Fibroblast of lung (primary cell): Measurements from ENCODE around the gene CAMKV. TPM values are rescaled to one million over a fixed set of nuclear protein-coding genes. Genes with fewer than 3 reads are reported as not detected.

Experiments used
- DNase-seq, 2 donors: peaks; one replicate each; pipeline versions ENCODE4 v3.0.0 to v3.0.0-alpha.2; 2010; ENCODE audit warnings: low read depth in 2 of 2
- H2AFZ ChIP-seq: 2 replicates; pipeline ENCODE4 v1.5.1; 2012; ENCODE audit warnings: low read length, control low read depth, inconsistent platforms
- H3K27ac ChIP-seq: 2 replicates; pipeline ENCODE4 v1.5.1; 2011; ENCODE audit warnings: low read length, control low read depth; ENCODE audit not compliant: insufficient read depth
- H3K27me3 ChIP-seq: 2 replicates; pipeline ENCODE4 v1.5.1; 2011; ENCODE audit warnings: mild to moderate bottlenecking, low read length; ENCODE audit not compliant: control insufficient read depth, insufficient read depth
- H3K36me3 ChIP-seq: 2 replicates; pipeline ENCODE4 v1.5.1; 2011; ENCODE audit warnings: low read length; ENCODE audit not compliant: control insufficient read depth, insufficient read depth
- H3K4me1 ChIP-seq: 2 replicates; pipeline ENCODE4 v1.5.1; 2011; ENCODE audit warnings: low read length; ENCODE audit not compliant: control insufficient read depth, insufficient read depth; ENCODE audit errors: extremely low read depth
- H3K4me2 ChIP-seq: 2 replicates; pipeline ENCODE4 v1.5.1; 2011; ENCODE audit warnings: low read length, control low read depth; ENCODE audit not compliant: insufficient read depth; ENCODE audit errors: extremely low read depth
- H3K4me3 ChIP-seq, 4 experiments: fragments of 200-600 bp in 1 of 4; sonication (generic) in 1 of 4; replicated peaks in 1 of 4; 2 replicates each; pipeline ENCODE4 v1.5.1; 2011 to 2016; ENCODE audit warnings: low read length in 4 of 4, low read depth in 3 of 4, mild to moderate bottlenecking in 3 of 4, control low read depth in 2 of 4, inconsistent platforms in 1 of 4, mixed read lengths in 1 of 4; ENCODE audit not compliant: insufficient read depth in 1 of 4; ENCODE audit errors: control extremely low read depth in 1 of 4
- H3K79me2 ChIP-seq: 2 replicates; pipeline ENCODE4 v1.5.1; 2012; ENCODE audit warnings: mild to moderate bottlenecking, low read length, inconsistent platforms; ENCODE audit not compliant: control insufficient read depth, insufficient read depth
- H3K9ac ChIP-seq: 2 replicates; pipeline ENCODE4 v1.5.1; 2011; ENCODE audit warnings: mild to moderate bottlenecking, low read length, control low read depth; ENCODE audit not compliant: insufficient read depth
- H3K9me3 ChIP-seq: 2 replicates; pipeline ENCODE4 v1.5.1; 2012; ENCODE audit warnings: low read depth, low read length; ENCODE audit not compliant: control insufficient read depth, insufficient read depth
- H4K20me1 ChIP-seq: 2 replicates; pipeline ENCODE4 v1.5.1; 2011; ENCODE audit warnings: low read length; ENCODE audit not compliant: control insufficient read depth, insufficient read depth; ENCODE audit errors: extremely low read depth
- CTCF ChIP-seq, 2 donors: IDR thresholded peaks in 1 of 2; conservative IDR thresholded peaks in 1 of 2; 1 replicate in 1 of 2; 2 replicates in 1 of 2; pipeline ENCODE4 v1.5.1; 2011 to 2012; ENCODE audit warnings: low read length in 2 of 2, control low read depth in 1 of 2, inconsistent platforms in 1 of 2, low read depth in 1 of 2, mild to moderate bottlenecking in 1 of 2
- EZH2 ChIP-seq: IDR thresholded peaks from 2 replicates; pipeline ENCODE4 v1.5.1; 2012; ENCODE audit warnings: low read length, control low read depth, mild to moderate bottlenecking; ENCODE audit errors: missing control alignments
- polyA plus RNA-seq, 2 donors: library from polyadenylated mRNA; depleted of rRNA in 1 of 2; stranded (reverse) in 1 of 2; unstranded in 1 of 2; fragments of >200 nt; gene quantifications; 2 replicates each; pipeline ENCODE4 v1.2.1, GENCODE V29; 2011 to 2012; ENCODE audit warnings: missing spikeins in 1 of 2
- total RNA-seq: library from RNA; depleted of rRNA; stranded (reverse); fragments of >200 nt; gene quantifications from 2 replicates; pipeline ENCODE4 v1.2.1, GENCODE V29; 2014

The CAMKV gene
- total and polyA plus RNA-seq, 2 donors (not counting 1 experiment from before 2014, with no cell fraction given), result 0.06 TPM; not detected in 1

- H3K9me3 ChIP-seq, result no peaks in the 10 kb centered on the region
- H3K9ac ChIP-seq, result no peak overlapping the region
- no peaks in the 10 kb centered on the region for H3K36me3 ChIP-seq
- no peak overlapping the region for H2AFZ ChIP-seq
- no peak for TF ChIP-seq CTCF (conservative IDR thresholded peaks at IDR 0.05 in 1 of 2, IDR thresholded peaks at IDR 0.05 in 1 of 2; ENCODE audit: low read depth in 1 of 2, low read length in 2 of 2)
- no peak for TF ChIP-seq EZH2
- no peaks in the 10 kb centered on the region for H3K4me1 ChIP-seq
- no peak overlapping the region for H3K4me2 ChIP-seq
- H4K20me1 ChIP-seq, result no peaks in the 10 kb centered on the region
- DNase-seq, result no peak
- no peak overlapping the region for H3K4me3 ChIP-seq
- H3K27ac ChIP-seq, result no peak overlapping the region
- peaks cover 16% of the 10 kb centered on the region for H3K27me3 ChIP-seq
- no peaks in the 10 kb centered on the region for H3K79me2 ChIP-seq
Observed at GRCh38 chr3:49877716-49878115, 8.0 kb upstream of the CAMKV start.

DNA sequence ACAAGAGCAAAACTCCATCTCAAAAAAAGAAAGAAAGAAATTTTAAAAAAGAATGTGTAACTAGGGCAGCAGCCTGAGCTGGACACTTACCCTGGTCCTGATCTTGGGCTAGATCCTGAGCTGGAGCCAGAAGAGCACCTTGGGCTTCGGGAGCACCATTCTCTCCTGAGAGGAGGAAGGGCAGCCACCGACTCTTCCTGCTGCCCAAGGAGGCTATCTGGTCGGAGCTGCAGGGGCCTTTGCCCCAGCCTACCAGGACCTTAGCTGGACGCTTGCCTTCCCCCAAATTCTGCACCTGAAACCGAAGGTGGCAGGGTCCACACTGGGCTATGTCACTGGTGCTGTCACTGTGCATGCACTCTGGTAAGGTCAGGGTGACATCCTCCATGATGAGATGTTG lies 6.9 kb upstream of the CAMKV start:
- Histone ChIP-seq H2AFZ (no peak overlapping the region), H3K79me2 (no peaks in the 10 kb centered on the region), H3K4me3 (no peak overlapping the region), H3K27me3 (peaks cover 10% of the 10 kb centered on the region), H4K20me1 (no peaks in the 10 kb centered on the region), H3K9ac (no peak overlapping the region), H3K36me3 (no peaks in the 10 kb centered on the region), H3K4me1 (no peaks in the 10 kb centered on the region), H3K4me2 (no peak overlapping the region), H3K9me3 (no peaks in the 10 kb centered on the region), H3K27ac (no peak overlapping the region)
- DNase-seq, result no peak
- TF ChIP-seq EZH2 (no peak), CTCF (conservative IDR thresholded peaks at IDR 0.05 in 1 of 2, IDR thresholded peaks at IDR 0.05 in 1 of 2; ENCODE audit: low read depth in 1 of 2, low read length in 2 of 2) (no peak)

DNA sequence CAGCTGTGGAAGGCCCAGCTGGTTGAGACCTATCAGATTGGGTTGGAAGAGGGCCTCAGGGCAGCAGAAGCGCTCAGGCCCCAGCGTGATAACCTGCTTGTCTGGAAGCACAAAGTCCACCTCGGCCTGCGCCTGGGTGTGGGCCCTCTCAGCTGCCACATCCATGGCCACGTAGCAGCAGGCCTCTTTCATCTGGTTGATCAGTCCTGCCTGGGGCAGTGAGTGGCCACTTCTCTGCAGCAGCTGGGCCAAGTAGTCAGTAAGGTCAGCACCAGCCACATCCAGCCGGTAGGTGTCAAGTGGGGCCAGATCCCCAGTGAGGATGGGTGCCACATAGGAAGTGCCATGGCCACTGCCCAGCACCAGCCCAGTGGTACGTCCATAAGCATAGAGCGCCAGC lies 3.9 kb upstream of the CAMKV start:
- Histone ChIP-seq H3K9ac (no peak overlapping the region), H3K79me2 (no peaks in the 10 kb centered on the region), H3K4me2 (no peak overlapping the region), H3K27me3 (peaks cover 27% of the 10 kb centered on the region), H2AFZ (no peak overlapping the region), H3K27ac (no peak overlapping the region), H3K4me3 (no peak overlapping the region), H4K20me1 (no peaks in the 10 kb centered on the region), H3K36me3 (no peaks in the 10 kb centered on the region), H3K4me1 (no peaks in the 10 kb centered on the region), H3K9me3 (no peaks in the 10 kb centered on the region)
- TF ChIP-seq EZH2 (no peak), CTCF (conservative IDR thresholded peaks at IDR 0.05 in 1 of 2, IDR thresholded peaks at IDR 0.05 in 1 of 2; ENCODE audit: low read depth in 1 of 2, low read length in 2 of 2) (no peak)
- DNase-seq, result no peak
